HEK293 (cell line): ENCODE results near the gene ZIK1.
A peak's percentile ranks its signal among the peaks of the same experiment; 100 is the strongest.

Experiments
- RBAK ChIP-seq: fragments of 450-650 bp; formaldehyde crosslinking; IDR thresholded peaks from 2 replicates; pipeline ENCODE4 v1.5.1; 2016; ENCODE audit warnings: missing biosample characterization, missing genetic modification characterization
- SETDB1 ChIP-seq: IDR thresholded peaks from one replicate; pipeline ENCODE4 v1.6.1; 2017; ENCODE audit warnings: mild to moderate bottlenecking, low read length, moderate library complexity, mixed read lengths; ENCODE audit not compliant: insufficient read length
- SP7 ChIP-seq: fragments of 450-650 bp; formaldehyde crosslinking; IDR thresholded peaks from 2 replicates; pipeline ENCODE4 v1.5.1; 2016; ENCODE audit warnings: missing biosample characterization, missing genetic modification characterization
- ZEB2 ChIP-seq: fragments of 450-650 bp; formaldehyde crosslinking; IDR thresholded peaks from 2 replicates; pipeline ENCODE4 v1.5.1; 2016; ENCODE audit warnings: missing biosample characterization, missing genetic modification characterization
- ZNF10 ChIP-seq: fragments of 450-650 bp; formaldehyde crosslinking; IDR thresholded peaks from 2 replicates; pipeline ENCODE4 v1.5.1; 2017; ENCODE audit warnings: missing biosample characterization, missing genetic modification characterization
- ZNF169 ChIP-seq: fragments of 450-650 bp; formaldehyde crosslinking; IDR thresholded peaks from 2 replicates; pipeline ENCODE4 v1.5.1; 2016; ENCODE audit warnings: missing biosample characterization, missing genetic modification characterization
- ZNF184 ChIP-seq: fragments of 450-650 bp; IDR thresholded peaks from 2 replicates; pipeline ENCODE4 v1.5.1; 2018; ENCODE audit warnings: missing biosample characterization, mild to moderate bottlenecking, missing genetic modification characterization
- ZNF24 ChIP-seq: fragments of 450-650 bp; formaldehyde crosslinking; IDR thresholded peaks from 2 replicates; pipeline ENCODE4 v1.5.1; 2016; ENCODE audit warnings: missing biosample characterization, missing genetic modification characterization
- ZNF248 ChIP-seq: fragments of 450-650 bp; formaldehyde crosslinking; IDR thresholded peaks from 2 replicates; pipeline ENCODE4 v1.5.1; 2017; ENCODE audit warnings: missing biosample characterization, missing genetic modification characterization
- ZNF48 ChIP-seq: fragments of 450-650 bp; formaldehyde crosslinking; IDR thresholded peaks from 2 replicates; pipeline ENCODE4 v1.5.1; 2016; ENCODE audit warnings: missing biosample characterization, missing genetic modification characterization
- ZNF629 ChIP-seq: fragments of 450-650 bp; formaldehyde crosslinking; IDR thresholded peaks from 2 replicates; pipeline ENCODE4 v1.5.1; 2017; ENCODE audit warnings: missing biosample characterization, missing genetic modification characterization
- ZNF660 ChIP-seq: fragments of 450-650 bp; IDR thresholded peaks from 2 replicates; pipeline ENCODE4 v1.5.1; 2018; ENCODE audit warnings: missing biosample characterization, mild to moderate bottlenecking, missing genetic modification characterization
- ZNF677 ChIP-seq: fragments of 450-650 bp; IDR thresholded peaks from 2 replicates; pipeline ENCODE4 v1.5.0; 2018; ENCODE audit warnings: missing biosample characterization, mild to moderate bottlenecking, missing genetic modification characterization, moderate library complexity
- ZNF777 ChIP-seq: fragments of 450-650 bp; formaldehyde crosslinking; IDR thresholded peaks from 2 replicates; pipeline ENCODE4 v1.5.1; 2017; ENCODE audit warnings: missing biosample characterization, missing genetic modification characterization, borderline replicate concordance
- TF ChIP-seq, protein P1 (sequence below): fragments of 450-650 bp; formaldehyde crosslinking; IDR thresholded peaks from 2 replicates; pipeline ENCODE4 v1.5.1; 2016; ENCODE audit warnings: missing biosample characterization, missing genetic modification characterization
- TF ChIP-seq, protein P2 (sequence below): fragments of 450-650 bp; IDR thresholded peaks from 2 replicates; pipeline ENCODE4 v1.5.1; 2018; ENCODE audit warnings: missing biosample characterization, mild to moderate bottlenecking, missing genetic modification characterization
- TF ChIP-seq, protein P3 (sequence below): sonication (generic); formaldehyde crosslinking; IDR thresholded peaks from 2 replicates; pipeline ENCODE4 v1.8.1; 2022; ENCODE audit warnings: mild to moderate bottlenecking, moderate library complexity, missing genetic modification reagents
- TF ChIP-seq, protein P4 (sequence below): fragments of 450-650 bp; formaldehyde crosslinking; conservative IDR thresholded peaks from 2 replicates; pipeline ENCODE4 v1.5.1; 2016; ENCODE audit warnings: low read depth, missing biosample characterization, missing genetic modification characterization
- TF ChIP-seq, protein P5 (sequence below): fragments of 450-650 bp; formaldehyde crosslinking; IDR thresholded peaks from 2 replicates; pipeline ENCODE4 v1.5.1; 2016; ENCODE audit warnings: missing biosample characterization, missing genetic modification characterization, borderline replicate concordance
- TF ChIP-seq, protein P6 (sequence below): fragments of 450-650 bp; formaldehyde crosslinking; IDR thresholded peaks from 2 replicates; pipeline ENCODE4; 2016; ENCODE audit warnings: missing biosample characterization, missing genetic modification characterization
- TF ChIP-seq, protein P7 (sequence below): fragments of 450-650 bp; formaldehyde crosslinking; IDR thresholded peaks from 2 replicates; pipeline ENCODE4 v1.5.1; 2016; ENCODE audit warnings: missing biosample characterization, missing genetic modification characterization
- TF ChIP-seq, protein P8 (sequence below): fragments of 450-650 bp; formaldehyde crosslinking; IDR thresholded peaks from 2 replicates; pipeline ENCODE4 v1.5.1; 2016; ENCODE audit warnings: missing biosample characterization, missing genetic modification characterization

ZIK1 gene

DNA sequence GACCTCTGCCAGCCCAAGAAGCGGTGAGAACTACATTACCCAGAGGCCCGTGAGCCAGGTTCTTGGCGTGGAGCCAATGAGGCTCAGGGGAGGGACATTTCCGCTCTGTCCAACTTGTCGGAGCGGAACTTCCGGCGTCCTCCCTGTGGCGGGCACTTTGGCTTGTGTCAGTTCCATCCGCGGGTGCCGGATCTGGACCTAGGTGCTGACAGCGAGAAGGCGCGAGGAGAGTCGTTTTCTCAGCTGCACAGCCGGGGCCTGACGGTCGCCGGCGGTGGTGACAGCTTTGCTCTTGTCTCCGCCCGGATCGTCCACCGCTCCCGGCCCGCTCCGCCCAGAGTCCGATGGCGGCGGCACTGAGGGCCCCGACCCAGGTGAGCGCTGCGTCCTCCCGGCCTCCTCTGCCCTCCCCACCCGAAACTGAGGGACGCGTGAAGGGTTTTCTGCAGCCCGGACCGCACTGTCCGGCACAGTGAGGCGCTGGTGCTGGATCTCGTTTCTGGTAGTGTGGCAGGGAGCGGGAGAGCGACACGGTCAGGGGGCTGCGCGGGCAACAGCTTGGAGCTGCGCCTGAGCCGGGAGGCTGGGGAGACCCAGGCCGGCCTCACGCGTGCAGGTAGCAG, 15.9 kb downstream of the ZIK1 start, which contains the start of gene ZNF530 (continued):
- TF ChIP-seq, protein P1, sequence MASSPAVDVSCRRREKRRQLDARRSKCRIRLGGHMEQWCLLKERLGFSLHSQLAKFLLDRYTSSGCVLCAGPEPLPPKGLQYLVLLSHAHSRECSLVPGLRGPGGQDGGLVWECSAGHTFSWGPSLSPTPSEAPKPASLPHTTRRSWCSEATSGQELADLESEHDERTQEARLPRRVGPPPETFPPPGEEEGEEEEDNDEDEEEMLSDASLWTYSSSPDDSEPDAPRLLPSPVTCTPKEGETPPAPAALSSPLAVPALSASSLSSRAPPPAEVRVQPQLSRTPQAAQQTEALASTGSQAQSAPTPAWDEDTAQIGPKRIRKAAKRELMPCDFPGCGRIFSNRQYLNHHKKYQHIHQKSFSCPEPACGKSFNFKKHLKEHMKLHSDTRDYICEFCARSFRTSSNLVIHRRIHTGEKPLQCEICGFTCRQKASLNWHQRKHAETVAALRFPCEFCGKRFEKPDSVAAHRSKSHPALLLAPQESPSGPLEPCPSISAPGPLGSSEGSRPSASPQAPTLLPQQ (tag by site-specific recombination): 0 out of 2 replicates have a peak, but pooled peaks have one; percentile 61
- TF ChIP-seq RBAK (no peak), ZNF777 (tag by site-specific recombination) (0 out of 2 replicates have a peak, but pooled peaks have one; percentile 48), ZNF169 (no peak), ZNF248 (0 out of 2 replicates have a peak, but pooled peaks have one; percentile 53), ZNF660 (tag by site-specific recombination) (peak; percentile 98), ZEB2 (tag by site-specific recombination) (0 out of 2 replicates have a peak, but pooled peaks have one; percentile 41), ZNF48 (tag by site-specific recombination) (no peak), ZNF629 (peak; percentile 60), ZNF677 (peak; percentile 54; the same call in 1 of the 2 replicates), ZNF184 (peak; percentile 70; the same call in 1 of the 2 replicates), SP7 (peak; percentile 65), ZNF24 (tag by site-specific recombination) (peak; percentile 88; the same call in 1 of the 2 replicates), SETDB1 (no peak), ZNF10 (tag by site-specific recombination) (no peak)
- TF ChIP-seq, protein P2, sequence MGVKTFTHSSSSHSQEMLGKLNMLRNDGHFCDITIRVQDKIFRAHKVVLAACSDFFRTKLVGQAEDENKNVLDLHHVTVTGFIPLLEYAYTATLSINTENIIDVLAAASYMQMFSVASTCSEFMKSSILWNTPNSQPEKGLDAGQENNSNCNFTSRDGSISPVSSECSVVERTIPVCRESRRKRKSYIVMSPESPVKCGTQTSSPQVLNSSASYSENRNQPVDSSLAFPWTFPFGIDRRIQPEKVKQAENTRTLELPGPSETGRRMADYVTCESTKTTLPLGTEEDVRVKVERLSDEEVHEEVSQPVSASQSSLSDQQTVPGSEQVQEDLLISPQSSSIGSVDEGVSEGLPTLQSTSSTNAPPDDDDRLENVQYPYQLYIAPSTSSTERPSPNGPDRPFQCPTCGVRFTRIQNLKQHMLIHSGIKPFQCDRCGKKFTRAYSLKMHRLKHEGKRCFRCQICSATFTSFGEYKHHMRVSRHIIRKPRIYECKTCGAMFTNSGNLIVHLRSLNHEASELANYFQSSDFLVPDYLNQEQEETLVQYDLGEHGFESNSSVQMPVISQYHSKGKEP (tag by site-specific recombination): peak; percentile 74
- TF ChIP-seq, protein P3, sequence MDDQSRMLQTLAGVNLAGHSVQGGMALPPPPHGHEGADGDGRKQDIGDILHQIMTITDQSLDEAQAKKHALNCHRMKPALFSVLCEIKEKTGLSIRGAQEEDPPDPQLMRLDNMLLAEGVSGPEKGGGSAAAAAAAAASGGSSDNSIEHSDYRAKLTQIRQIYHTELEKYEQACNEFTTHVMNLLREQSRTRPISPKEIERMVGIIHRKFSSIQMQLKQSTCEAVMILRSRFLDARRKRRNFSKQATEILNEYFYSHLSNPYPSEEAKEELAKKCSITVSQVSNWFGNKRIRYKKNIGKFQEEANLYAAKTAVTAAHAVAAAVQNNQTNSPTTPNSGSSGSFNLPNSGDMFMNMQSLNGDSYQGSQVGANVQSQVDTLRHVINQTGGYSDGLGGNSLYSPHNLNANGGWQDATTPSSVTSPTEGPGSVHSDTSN (CRISPR knock-in tag): peak; percentile 78
- TF ChIP-seq, protein P4, sequence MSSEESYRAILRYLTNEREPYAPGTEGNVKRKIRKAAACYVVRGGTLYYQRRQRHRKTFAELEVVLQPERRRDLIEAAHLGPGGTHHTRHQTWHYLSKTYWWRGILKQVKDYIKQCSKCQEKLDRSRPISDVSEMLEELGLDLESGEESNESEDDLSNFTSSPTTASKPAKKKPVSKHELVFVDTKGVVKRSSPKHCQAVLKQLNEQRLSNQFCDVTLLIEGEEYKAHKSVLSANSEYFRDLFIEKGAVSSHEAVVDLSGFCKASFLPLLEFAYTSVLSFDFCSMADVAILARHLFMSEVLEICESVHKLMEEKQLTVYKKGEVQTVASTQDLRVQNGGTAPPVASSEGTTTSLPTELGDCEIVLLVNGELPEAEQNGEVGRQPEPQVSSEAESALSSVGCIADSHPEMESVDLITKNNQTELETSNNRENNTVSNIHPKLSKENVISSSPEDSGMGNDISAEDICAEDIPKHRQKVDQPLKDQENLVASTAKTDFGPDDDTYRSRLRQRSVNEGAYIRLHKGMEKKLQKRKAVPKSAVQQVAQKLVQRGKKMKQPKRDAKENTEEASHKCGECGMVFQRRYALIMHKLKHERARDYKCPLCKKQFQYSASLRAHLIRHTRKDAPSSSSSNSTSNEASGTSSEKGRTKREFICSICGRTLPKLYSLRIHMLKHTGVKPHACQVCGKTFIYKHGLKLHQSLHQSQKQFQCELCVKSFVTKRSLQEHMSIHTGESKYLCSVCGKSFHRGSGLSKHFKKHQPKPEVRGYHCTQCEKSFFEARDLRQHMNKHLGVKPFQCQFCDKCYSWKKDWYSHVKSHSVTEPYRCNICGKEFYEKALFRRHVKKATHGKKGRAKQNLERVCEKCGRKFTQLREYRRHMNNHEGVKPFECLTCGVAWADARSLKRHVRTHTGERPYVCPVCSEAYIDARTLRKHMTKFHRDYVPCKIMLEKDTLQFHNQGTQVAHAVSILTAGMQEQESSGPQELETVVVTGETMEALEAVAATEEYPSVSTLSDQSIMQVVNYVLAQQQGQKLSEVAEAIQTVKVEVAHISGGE (tag by site-specific recombination): peak; percentile 97
- TF ChIP-seq, protein P5, sequence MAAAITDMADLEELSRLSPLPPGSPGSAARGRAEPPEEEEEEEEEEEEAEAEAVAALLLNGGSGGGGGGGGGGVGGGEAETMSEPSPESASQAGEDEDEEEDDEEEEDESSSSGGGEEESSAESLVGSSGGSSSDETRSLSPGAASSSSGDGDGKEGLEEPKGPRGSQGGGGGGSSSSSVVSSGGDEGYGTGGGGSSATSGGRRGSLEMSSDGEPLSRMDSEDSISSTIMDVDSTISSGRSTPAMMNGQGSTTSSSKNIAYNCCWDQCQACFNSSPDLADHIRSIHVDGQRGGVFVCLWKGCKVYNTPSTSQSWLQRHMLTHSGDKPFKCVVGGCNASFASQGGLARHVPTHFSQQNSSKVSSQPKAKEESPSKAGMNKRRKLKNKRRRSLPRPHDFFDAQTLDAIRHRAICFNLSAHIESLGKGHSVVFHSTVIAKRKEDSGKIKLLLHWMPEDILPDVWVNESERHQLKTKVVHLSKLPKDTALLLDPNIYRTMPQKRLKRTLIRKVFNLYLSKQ: no peak
- TF ChIP-seq, protein P6, sequence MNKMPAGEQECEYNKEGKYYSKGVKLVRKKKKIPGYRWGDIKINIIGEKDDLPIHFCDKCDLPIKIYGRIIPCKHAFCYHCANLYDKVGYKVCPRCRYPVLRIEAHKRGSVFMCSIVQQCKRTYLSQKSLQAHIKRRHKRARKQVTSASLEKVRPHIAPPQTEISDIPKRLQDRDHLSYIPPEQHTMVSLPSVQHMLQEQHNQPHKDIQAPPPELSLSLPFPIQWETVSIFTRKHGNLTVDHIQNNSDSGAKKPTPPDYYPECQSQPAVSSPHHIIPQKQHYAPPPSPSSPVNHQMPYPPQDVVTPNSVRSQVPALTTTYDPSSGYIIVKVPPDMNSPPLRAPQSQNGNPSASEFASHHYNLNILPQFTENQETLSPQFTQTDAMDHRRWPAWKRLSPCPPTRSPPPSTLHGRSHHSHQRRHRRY (tag by site-specific recombination): no peak
- TF ChIP-seq, protein P7, sequence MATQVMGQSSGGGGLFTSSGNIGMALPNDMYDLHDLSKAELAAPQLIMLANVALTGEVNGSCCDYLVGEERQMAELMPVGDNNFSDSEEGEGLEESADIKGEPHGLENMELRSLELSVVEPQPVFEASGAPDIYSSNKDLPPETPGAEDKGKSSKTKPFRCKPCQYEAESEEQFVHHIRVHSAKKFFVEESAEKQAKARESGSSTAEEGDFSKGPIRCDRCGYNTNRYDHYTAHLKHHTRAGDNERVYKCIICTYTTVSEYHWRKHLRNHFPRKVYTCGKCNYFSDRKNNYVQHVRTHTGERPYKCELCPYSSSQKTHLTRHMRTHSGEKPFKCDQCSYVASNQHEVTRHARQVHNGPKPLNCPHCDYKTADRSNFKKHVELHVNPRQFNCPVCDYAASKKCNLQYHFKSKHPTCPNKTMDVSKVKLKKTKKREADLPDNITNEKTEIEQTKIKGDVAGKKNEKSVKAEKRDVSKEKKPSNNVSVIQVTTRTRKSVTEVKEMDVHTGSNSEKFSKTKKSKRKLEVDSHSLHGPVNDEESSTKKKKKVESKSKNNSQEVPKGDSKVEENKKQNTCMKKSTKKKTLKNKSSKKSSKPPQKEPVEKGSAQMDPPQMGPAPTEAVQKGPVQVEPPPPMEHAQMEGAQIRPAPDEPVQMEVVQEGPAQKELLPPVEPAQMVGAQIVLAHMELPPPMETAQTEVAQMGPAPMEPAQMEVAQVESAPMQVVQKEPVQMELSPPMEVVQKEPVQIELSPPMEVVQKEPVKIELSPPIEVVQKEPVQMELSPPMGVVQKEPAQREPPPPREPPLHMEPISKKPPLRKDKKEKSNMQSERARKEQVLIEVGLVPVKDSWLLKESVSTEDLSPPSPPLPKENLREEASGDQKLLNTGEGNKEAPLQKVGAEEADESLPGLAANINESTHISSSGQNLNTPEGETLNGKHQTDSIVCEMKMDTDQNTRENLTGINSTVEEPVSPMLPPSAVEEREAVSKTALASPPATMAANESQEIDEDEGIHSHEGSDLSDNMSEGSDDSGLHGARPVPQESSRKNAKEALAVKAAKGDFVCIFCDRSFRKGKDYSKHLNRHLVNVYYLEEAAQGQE: peak; percentile 14; the same call in 1 of the 2 replicates
- TF ChIP-seq, protein P8, sequence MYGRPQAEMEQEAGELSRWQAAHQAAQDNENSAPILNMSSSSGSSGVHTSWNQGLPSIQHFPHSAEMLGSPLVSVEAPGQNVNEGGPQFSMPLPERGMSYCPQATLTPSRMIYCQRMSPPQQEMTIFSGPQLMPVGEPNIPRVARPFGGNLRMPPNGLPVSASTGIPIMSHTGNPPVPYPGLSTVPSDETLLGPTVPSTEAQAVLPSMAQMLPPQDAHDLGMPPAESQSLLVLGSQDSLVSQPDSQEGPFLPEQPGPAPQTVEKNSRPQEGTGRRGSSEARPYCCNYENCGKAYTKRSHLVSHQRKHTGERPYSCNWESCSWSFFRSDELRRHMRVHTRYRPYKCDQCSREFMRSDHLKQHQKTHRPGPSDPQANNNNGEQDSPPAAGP (tag by site-specific recombination): no peak
